ENCODE measurements around the gene SPOP. TPM values are rescaled to one million over a fixed set of nuclear protein-coding genes. Genes with fewer than 3 reads are reported as not detected.

Gene SPOP
- total and polyA plus RNA-seq, 2 experiments from 2014 or later: 51.2 to 65.7 TPM

DNA sequence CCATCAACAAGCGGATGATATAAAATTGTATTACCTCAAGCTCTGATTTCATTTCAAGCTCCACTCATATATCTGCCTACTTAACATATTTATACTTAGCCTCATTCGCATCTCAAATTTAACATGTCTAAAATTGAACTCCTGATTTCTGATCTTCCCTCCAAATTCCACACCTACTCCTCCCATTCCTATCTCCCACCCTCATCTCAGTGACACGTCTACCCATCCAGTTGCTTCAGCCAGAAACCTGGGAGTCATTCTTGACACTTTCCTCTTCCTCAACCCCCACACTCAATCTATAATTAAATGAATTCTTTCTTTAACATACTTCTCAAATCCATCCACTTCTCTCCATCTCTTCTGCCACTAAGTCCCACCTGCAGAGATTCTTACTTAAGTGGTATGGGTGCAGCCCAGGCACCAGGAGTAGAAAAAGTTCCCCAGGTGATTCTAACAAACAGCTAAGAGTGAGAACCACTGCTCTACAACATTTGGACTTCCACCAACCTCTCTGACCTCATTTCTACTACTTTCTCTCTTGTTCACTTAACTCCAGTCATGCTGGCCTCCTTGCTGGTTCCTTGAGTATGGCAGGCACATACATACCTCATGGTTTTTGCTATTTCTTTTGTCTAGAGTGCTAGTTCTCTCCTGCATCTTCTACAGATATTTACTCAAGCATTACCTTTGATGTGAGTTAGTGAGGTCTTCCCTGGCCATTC, 18.1 kb downstream of the SPOP start:
- Histone ChIP-seq H3K27me3 (no peaks in the 10 kb centered on the region), H3K4me2 (no peak overlapping the region), H4K20me1 (ENCODE audit: insufficient read depth, poor library complexity, severe bottlenecking) (peaks cover 34% of the 10 kb centered on the region), H3K9me2 (replicated peaks; ENCODE audit: insufficient read depth) (no peaks in the 10 kb centered on the region), H3K4me3 (no peak overlapping the region), H3K79me2 (peaks cover 100% of the 10 kb centered on the region), H3K27ac (no peak overlapping the region), H2AFZ (no peak overlapping the region), H3K4me1 (ENCODE audit: insufficient read depth) (no peaks in the 10 kb centered on the region), H3K36me3 (replicated peaks; ENCODE audit: insufficient read depth, low read depth) (no peaks in the 10 kb centered on the region), H3K9me3 (ENCODE audit: low read depth) (no peaks in the 10 kb centered on the region)
- TF ChIP-seq EZH2phosphoT487 (IDR thresholded peaks at IDR 0.05; ENCODE audit: low read depth, severe bottlenecking, unreplicated experiment): no peak
- TF ChIP-seq, protein P1, sequence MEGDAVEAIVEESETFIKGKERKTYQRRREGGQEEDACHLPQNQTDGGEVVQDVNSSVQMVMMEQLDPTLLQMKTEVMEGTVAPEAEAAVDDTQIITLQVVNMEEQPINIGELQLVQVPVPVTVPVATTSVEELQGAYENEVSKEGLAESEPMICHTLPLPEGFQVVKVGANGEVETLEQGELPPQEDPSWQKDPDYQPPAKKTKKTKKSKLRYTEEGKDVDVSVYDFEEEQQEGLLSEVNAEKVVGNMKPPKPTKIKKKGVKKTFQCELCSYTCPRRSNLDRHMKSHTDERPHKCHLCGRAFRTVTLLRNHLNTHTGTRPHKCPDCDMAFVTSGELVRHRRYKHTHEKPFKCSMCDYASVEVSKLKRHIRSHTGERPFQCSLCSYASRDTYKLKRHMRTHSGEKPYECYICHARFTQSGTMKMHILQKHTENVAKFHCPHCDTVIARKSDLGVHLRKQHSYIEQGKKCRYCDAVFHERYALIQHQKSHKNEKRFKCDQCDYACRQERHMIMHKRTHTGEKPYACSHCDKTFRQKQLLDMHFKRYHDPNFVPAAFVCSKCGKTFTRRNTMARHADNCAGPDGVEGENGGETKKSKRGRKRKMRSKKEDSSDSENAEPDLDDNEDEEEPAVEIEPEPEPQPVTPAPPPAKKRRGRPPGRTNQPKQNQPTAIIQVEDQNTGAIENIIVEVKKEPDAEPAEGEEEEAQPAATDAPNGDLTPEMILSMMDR (IDR thresholded peaks at IDR 0.05; ENCODE audit: poor library complexity): no peak
- TF ChIP-seq EZH2 (IDR thresholded peaks at IDR 0.05; ENCODE audit: borderline replicate concordance): no peak
- WGBS (ENCODE audit: low lambda C conversion rate, missing lambda C conversion rate): 98% methylated on average over 3 of the region's 3 CpGs
- DNase-seq (ENCODE audit: low spot score): no peak

DNA sequence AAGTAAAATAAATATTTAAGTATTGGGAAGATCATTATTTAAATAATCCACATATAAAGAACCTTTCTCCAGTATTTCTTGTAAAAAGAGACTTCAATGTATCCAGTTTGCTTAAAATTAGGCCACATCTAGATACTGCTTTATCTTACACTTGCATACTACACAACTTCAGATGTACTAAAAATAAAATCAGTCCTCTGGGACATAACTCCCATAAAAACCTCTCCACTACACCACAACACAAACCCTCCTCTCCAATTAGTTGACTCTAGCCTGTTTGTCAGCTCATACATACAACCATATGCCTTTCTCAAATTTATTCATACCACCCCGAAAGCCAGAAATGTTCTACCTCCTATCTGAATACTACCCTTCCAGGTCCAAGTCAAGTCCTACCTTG, 21.6 kb downstream of the SPOP start:
- Histone ChIP-seq H3K9me3 (ENCODE audit: low read depth) (no peaks in the 10 kb centered on the region), H3K4me3 (no peak overlapping the region), H3K27ac (no peak overlapping the region), H3K79me2 (peaks cover 100% of the 10 kb centered on the region), H2AFZ (no peak overlapping the region), H3K4me1 (ENCODE audit: insufficient read depth) (no peaks in the 10 kb centered on the region), H3K4me2 (no peak overlapping the region), H4K20me1 (ENCODE audit: insufficient read depth, poor library complexity, severe bottlenecking) (peaks cover 56% of the 10 kb centered on the region), H3K9me2 (replicated peaks; ENCODE audit: insufficient read depth) (no peaks in the 10 kb centered on the region), H3K36me3 (replicated peaks; ENCODE audit: insufficient read depth, low read depth) (no peaks in the 10 kb centered on the region), H3K27me3 (no peaks in the 10 kb centered on the region)
- 100% methylated on average over 1 of the region's 1 CpG for WGBS (ENCODE audit: low lambda C conversion rate, missing lambda C conversion rate)
- DNase-seq (ENCODE audit: low spot score): no peak
- TF ChIP-seq, protein P1 (IDR thresholded peaks at IDR 0.05; ENCODE audit: poor library complexity): no peak
- TF ChIP-seq EZH2 (IDR thresholded peaks at IDR 0.05; ENCODE audit: borderline replicate concordance) (no peak), EZH2phosphoT487 (IDR thresholded peaks at IDR 0.05; ENCODE audit: low read depth, severe bottlenecking, unreplicated experiment) (no peak)

DNA sequence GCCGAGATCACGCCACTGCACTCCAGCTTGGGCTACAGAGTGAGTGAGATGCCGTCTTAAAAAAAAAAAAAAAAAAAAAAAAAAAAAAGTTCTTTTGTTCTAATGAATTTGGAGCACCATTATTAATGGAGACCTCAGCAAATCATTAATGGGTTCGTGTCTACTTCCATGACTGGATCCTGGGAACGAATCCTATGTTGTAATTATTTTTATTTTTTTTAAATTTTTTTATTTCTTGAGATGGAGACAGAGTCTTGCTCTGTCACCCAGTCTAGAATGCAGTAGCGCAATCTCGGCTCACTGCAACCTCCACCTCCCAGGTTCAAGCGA, 30.7 kb downstream of the SPOP start:
- Histone ChIP-seq H3K4me1 (ENCODE audit: insufficient read depth) (peaks cover 10% of the 10 kb centered on the region), H3K36me3 (replicated peaks; ENCODE audit: insufficient read depth, low read depth) (no peaks in the 10 kb centered on the region), H3K9me2 (replicated peaks; ENCODE audit: insufficient read depth) (no peaks in the 10 kb centered on the region), H3K4me3 (no peak overlapping the region), H3K27ac (peak overlapping the region; percentile 79), H3K4me2 (peak overlapping the region; percentile 64), H3K27me3 (no peaks in the 10 kb centered on the region), H4K20me1 (ENCODE audit: insufficient read depth, poor library complexity, severe bottlenecking) (peaks cover 13% of the 10 kb centered on the region), H2AFZ (no peak overlapping the region), H3K9me3 (ENCODE audit: low read depth) (no peaks in the 10 kb centered on the region), H3K79me2 (peaks cover 83% of the 10 kb centered on the region)
- WGBS (ENCODE audit: low lambda C conversion rate, missing lambda C conversion rate): 93% methylated on average over 8 of the region's 8 CpGs
- TF ChIP-seq EZH2 (IDR thresholded peaks at IDR 0.05; ENCODE audit: borderline replicate concordance): no peak
- TF ChIP-seq, protein P1 (IDR thresholded peaks at IDR 0.05; ENCODE audit: poor library complexity): no peak
- no peak for DNase-seq (ENCODE audit: low spot score)
